Hematopoietic multipotent progenitor cell treated with erythropoietin and hydrocortisone succinate and interleukin-3 and kit ligand, for 8 days (in vitro differentiated cells): ENCODE data around the gene LYST.

ENCODE experiments used
- DNase-seq: peaks from one replicate; pipeline ENCODE4 v3.0.0-alpha.2; 2015

The LYST gene

DNA sequence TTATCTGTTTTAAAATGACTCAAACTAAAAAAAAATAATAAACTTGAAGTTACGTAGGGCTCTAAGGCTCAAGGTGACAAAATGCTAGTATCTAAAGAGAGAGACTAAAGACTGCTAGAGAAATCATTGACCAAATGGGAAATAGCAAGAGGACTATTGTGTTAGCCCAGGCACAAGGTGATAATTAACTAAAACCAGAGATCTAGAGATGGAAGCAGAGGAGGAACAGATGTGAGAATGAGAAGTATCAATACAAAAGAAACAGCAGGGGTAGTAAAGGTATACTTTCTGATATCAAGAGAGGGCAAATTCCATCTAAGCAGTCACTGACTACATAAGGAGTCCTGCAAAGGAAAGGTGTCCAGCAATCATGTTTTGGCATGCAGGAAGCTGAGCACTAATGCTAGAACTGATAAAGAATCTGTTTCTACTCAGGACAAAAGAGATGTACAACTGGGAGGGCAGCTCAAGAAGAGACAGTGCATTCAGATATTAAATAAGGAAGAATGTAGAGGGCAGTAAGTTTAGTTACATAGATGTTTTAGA is 116.9 kb downstream of the LYST start:
- DNase-seq: peak; percentile 12

DNA sequence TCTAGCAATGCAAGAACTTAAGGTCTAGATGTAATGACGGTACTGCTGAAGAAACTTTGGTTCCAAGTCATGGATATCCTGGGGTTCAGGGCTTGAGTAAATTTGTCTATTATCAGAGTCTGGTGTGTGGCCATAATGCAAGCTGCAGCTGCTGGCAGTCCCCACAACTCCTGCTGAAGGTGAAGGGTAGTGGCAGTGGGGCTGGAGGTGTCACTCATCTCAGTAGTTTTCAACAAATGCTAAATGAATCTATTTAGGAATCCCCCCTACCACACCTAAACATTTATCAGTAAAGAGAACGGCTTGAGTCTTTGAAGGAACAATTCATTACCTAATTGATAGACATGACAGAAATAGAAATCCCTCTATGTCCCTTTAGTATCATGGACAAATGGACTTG is 118.0 kb downstream of the LYST start:
- DNase-seq: no peak

DNA sequence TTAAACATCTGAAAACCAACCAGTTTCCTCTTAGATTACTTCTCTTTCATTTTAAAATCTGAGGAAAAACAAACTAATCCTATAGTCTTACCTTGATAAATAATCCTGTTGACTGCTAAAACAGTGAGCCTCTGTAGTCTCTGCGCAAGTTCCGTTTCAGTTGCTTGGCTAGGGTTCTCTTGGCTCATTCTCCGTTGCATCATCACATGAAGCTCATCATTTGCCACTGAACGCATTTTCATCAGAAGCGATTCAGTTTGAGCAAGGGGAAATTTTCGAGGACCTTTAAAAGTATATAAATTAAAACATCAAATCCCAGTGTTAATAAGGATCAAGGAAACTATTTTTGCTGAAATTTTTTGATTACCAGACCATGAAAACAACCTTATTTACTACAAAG is 120.5 kb downstream of the LYST start:
- no peak for DNase-seq

DNA sequence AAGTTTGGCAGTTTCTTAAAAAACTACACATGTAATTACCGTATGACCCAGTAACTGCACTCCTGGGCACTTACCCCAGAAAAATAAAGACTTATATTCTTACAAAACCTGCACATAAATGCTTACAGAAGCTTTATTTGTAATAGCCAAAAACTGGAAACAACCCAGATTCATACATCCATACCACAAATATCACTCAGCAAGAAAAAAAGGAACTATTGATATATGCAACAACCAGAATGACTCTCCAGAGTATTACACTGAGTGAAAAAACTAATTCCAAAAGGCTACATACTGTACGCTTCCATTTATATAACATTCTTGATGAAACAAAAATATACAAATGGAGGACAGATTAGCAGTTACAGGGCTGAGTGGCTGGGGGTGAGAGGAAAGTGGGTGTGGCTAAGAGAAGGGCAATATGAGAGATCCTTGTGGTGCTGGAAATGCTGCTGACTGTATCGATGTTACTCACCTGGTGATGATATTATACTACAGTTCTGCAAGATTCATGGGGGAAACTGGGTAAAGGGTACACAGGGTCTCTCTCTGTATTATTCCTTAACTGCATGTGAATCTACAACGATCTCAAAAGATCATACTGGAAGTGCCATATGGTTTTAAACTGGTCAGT is 121.1 kb downstream of the LYST start:
- DNase-seq: no peak

DNA sequence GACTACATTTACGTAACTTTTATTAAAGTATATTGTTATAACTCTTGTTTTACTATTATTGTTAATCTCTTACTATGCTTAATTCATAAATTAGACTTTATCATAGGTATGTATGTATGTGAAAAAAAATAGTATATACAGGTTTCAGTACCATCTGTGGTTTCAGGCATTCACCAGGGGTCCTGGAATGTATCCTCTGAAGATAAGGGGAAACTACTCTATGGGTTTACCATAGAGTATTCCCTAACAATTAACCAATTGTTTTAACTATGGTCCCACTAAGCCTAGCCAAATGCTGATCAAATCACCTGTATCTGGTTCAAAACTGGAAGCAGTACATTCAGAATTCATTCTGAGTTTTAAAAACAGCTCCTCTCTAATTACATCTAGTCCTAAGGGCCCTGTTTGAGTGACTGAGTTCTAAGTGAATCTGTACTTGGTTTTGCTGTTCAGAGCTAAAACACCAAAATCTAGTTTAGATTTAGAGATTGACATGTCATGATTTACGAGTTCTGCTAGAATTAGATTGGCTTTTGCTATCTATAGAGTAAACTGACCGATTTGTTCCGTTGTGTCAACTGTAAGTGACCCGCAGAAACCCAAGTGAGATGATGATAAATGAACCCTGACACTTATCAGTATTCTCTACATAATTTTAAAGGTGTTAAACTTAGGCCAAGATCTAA is 123.6 kb downstream of the LYST start:
- DNase-seq: no peak

DNA sequence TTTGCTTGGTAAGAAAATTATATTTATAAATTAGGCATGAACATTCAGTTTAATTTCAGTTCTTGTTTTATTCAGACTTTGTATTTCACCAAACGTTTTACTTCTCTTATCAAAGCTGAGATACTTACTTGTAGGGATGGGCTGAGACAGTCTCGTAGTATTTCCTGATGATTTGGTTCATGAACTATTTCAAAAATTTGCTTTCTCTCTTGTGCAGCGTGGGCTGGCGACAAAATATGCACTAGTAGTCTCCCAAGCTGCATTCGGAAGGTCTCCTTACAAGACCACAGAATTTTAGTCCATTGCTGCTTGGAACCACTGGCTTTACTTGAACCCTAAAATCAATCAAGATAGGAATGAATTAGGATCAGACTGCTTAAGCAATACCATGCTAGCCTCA is 125.4 kb downstream of the LYST start:
- no peak for DNase-seq

DNA sequence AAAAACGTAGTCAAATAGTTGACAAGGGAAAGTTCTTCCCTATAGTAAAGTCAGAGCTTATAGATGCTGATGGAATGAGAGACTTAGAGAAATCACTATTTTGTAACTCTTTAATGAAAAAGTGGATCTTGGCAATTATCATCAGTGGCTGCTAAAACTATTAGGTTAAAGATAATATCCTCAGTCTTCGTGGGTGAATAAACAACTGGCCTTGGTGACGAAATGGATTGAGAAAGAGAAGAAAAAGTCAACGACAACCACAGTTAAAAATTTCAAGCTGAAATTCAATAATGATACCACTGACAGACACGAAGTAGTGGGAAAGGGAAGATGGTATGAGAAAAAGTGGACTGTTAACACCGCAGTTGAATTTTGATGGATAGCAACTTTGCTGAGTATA is 127.1 kb downstream of the LYST start:
- DNase-seq: no peak

DNA sequence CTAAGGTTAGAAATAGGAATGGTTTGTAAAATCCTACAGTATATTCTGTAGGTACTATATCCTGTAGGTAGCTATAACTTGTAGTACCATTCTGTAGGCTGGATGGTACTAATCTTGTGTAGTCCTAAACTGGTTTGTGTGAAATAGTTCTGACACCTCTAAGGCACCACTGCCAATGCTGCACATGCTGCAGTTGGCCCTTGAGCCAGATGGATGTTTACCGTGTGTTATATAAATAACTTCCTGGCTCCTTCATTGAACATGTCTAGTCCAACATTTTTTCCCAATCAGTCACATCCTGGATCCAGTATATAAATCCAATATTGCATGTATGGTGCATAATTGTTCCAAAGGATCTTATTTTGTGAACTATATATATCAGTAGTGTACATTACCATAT is 127.6 kb downstream of the LYST start:
- no peak for DNase-seq

DNA sequence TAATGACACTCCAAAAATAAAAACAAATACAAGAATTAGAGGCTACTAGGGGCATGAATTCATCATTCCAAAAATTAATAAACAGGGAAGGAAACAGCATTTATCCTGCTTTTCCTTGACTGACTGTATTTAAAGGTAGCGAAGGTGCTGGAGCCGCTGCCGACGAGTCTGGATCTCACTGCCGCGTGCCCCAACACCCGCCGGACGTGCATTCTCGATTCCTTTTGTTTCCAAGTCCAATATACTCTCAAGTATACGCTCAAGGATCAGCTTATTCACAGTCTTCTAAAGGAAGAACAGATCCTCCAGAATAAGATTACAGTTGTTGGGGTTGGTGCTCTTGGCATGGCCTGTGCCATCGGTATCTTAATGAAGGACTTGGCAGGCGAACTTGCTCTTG is 129.0 kb downstream of the LYST start:
- DNase-seq: no peak

DNA sequence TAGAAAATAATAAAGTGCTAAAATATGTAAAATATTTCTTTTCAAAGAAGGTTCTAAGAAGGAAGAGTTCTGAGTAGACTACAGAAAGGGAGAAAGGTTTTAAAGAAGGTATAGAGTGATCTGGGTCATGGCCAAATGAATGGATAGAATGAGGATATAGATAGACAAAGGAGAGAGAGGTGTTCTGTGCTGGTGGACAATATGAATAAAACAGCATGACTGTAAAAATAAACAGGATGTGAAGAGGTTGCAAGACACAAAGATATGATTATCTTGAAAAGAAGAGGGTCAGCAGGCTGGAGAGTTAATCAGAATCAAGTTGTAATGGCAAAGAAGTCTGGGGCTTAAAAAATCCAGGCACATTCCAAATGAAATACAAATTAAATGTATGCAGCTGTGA is 130.4 kb downstream of the LYST start:
- DNase-seq: no peak

DNA sequence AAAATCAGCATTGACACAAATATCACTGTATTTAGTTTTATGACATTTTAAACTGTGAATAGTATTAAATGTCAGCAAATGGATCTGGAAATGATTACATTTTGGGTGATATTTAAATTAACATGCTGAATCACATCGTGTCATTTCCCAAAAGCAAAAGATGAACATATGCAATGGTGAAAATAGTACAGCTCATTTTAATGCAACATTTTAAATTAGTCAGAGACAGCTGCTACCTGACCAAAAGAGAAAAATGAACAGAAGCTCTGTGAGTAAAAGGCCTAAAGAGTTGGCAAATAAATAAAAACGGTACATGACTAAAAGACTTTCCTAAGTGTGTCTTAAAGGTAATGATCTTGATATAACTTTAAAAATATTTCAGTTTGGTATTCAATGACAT is 131.1 kb downstream of the LYST start:
- DNase-seq: no peak

DNA sequence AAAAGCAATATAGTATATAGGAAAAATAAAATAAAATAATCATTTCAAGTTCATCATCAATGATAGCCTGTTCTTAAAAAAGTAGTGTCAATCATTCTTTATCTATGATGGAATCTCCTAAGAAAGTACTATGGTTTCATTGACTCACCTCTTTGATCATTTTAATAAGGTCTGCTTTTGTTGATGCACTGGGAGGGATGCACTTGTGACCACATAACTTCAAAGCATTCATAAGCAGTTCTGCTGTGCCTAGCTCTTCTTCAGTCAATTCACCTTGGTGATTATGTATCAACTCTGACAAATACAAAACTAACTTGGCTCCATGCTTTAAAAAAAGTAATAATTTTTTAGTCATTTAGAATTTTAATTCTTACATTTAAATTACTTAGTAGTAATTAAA is 132.4 kb downstream of the LYST start:
- no peak for DNase-seq

DNA sequence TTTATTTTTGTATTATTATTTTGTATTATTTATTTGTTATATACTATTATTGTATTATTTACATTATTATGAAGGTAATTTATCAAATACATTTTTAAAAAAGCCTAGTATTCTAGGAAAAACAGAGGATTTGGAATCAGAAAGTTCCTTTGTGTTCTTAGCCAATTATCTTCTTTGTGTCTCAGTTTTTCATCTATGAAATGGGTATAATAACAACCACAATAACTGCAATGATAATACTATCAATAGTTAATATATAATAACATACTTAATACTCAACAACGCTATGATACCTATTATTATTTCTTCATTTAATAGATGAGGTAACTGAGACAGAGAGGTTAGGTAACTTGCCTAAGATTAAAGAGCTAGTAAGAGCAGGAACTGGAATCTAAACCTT is 136.7 kb downstream of the LYST start:
- DNase-seq: no peak

DNA sequence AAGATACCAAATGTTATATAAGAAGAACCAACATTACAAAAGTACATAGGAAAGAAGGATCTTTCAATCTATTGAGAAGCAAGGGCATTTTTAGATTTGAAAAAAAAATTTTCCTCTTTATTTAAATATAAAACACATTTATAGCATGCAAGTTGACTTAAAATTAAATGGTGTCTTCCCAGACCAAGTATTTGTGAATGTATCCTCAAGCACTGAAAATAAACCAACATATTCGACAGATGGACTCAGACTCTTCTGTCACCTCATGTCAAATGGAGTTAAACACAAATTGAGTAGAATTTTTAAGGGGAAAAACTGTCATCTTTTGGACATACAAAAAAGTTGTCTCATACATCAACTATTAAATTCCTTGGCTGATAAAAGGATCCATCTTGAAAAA is 140.1 kb downstream of the LYST start:
- no peak for DNase-seq

DNA sequence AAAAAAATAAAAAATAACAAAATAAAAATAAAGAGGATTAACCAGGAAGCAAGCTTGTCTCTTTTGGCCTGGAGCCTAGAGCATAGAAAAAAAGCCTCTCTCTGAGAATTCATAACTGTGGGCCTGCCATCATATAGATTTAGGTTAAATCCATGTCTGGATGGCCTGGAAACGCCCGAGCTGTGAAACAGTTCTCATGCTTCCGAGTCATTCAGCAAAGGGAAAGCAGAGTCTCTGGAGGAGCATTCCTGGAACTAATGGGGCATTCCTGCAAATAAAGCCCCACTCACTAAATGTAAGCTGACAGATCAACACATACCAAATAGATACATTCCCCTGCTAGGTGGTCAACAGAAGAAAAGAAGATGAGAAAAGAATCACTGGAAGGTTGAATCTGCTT is 141.3 kb downstream of the LYST start:
- no peak for DNase-seq

DNA sequence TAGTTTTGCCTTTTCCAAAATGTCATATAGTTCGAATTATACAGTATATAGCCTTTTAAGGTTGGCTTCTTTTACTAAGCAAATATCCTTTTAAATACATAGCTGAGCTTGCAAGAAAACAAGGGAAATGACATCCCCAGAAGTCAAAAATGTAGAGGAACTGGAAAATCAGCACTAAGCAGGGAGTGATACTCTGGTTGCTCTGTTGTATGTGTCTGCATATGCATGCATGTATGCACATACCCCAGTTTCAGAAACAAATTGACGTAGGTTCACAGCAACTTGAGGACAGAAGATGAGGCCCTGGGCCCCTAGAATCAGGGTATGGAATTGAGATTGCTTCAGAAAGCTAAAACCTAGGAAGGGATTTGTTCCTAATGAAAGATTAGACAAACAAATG is 142.0 kb downstream of the LYST start:
- no peak for DNase-seq

DNA sequence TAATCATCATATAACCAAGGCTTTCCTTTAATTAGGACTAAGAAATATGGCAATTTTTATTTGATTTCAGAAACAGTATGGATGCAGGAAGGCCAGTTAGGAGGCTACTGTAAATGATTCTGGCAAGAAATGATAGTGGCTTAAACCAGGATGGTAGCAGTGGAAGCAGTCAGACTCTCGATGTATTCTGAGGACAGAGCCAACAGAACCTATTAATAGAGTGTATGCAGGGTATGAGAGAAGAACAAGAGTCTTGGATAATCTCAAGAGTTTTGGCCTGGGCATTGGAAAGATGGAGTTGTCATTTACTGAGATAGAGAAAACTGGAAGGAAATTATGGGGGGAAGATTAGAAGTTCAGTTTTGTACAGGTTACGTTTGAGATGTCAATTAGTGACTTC is 143.8 kb downstream of the LYST start:
- no peak for DNase-seq

DNA sequence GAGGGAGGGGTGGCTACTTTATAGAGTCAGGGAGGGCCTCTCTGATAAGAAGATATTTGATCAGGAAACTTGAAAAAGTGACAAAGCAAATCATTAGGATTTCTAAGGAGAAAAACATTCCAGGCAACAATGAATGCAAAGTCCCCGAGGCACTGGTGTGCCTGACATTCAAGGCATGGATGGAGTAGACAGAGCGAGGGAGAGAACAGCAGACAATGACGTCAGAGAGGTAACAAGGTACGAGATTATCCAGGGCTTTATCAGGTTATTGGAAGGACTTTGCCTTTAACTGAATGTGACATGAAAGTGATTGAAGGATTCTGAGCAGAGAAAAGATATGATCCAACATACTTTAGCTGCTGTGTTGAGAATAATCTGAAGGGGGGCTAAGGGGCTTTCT is 144.7 kb downstream of the LYST start:
- no peak for DNase-seq

DNA sequence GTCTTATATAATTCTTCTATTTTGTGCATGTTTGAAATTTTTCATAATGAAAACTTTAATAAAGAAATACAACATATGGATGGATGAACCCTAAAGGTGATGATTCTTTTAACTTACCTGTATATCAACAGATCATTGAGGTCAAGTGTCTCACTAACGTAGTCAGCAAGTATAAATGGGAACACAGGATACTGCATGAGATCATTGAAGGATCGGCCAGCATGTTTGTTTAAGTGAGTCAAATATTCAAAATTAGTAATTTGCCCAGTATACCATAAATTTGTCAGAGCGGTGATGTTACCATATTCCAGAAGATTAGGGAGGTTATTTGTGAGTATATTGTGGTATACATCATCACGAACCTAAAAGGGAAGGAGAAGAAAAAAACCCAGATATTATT is 146.2 kb downstream of the LYST start:
- DNase-seq: no peak

DNA sequence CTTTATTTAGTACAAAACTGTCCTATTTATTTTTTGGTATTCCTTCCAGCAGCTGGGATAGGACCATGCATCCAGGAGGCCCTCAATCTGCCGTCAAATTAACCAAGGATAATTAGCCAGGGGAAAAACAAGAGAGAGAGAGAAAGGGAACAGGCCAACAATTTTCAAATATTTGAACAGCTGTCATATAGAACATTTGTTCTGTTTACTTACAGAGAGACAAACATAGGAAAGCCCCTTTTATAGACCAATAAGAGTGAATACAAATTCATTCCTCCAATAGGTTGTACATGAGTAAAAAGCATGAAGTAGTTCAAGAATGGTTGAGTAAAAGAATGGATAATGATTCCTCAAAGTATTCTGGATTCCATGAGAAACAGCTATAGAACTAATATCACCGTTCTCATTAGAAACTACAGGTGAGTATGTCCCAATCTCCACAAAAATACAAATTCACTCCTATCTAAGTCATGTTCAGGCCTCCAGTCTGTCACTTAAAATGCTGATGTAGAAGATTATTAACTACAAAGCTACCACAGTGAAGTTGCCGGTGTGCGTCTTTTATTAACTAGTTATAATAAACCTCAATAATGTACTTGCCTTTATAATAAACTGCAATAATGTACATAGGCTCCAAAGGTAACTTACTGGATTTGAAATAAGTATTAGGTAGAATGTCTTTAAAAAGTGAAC is 152.4 kb downstream of the LYST start:
- no peak for DNase-seq

DNA sequence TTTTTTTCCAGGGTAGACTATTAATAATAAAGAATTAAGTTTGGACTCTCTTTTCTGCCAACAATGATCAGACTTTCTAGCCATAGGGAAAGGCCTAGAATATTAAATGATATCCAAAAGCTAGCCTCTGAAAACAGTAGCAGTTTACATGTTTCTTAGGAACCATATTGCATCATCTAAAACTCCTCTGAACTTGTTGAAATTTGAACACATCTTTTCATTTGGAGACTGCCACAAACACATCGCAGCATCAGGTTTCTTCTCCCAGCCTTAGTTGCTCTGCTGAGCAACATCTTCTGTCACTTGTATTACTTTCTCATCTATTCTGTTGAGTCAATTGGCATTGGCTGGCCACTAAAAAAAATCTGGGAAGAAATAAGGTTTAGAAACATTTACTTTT is 153.9 kb downstream of the LYST start:
- no peak for DNase-seq

DNA sequence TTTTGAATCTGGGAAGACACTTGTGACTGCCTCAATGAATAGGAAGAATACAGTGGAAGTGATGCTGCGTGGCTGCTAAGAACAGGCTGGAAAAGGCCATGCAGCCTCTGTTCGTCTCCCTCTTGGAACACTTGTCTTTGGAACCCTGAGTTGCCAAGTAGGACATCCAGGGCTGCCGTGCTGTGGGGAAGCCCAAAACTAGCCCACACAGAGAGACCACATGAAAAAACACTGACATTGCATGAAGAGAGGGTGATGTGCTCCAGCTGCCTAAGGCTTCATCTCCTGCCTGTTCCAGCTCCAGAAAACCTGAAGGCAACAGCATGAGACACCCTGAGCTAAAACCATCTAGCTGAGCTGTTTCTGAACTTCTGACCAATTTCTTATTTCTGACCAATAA is 156.0 kb downstream of the LYST start:
- no peak for DNase-seq

DNA sequence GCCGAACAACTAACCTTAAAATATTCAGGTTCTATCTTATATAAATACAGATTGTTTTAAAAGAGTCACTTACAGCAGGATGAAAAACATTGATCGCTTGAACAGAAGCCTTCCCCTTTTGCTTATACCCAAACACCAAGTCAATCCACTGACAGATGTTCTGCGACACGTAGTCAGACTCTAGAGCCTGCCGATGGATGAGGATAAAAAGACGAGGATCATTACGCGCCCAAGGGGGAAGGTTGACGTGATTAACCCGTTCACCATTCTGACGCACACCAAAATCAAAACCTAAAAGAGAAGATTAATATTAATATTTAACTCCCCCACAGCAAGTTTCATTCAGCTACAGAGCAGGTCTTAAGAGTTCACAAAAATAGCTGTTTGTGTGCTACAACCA is 157.7 kb downstream of the LYST start:
- DNase-seq: no peak

DNA sequence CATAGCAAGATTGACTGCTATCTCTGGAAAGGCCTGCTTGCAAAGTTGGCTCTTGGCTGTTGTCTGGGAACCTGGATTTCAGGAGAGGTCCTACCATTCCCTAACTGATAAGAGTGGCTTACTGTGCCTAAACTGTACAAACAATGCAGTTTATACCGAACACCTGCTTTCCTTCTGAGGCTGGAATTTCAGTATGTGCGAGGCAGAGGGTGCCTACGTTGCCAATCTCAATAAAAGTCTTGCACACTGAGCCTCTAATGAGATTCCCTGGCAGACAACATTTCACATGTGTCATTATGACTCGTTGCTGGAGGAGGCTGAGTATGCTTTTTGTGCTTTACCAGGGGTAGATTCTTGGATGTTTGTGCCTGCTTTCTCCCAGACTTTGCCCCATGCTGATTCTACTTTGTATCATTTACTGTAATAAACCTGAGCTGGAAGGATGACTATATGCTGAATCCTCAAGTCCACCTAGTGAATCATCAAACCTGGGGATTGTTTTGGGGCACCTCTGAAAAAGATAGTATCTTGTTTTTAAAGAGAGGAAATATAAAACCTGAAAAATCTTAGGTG is 158.2 kb downstream of the LYST start:
- no peak for DNase-seq
